Measurements from ENCODE around the gene DBN1.
A peak's percentile ranks its signal among the peaks of the same experiment; 100 is the strongest.

The DBN1 gene

GRCh38 chr5:177443144-177443983 lies 30.1 kb downstream of the DBN1 start:
- Mint-ChIP-seq H3K4me3 (no peak overlapping the region), H3K27me3 (ENCODE audit: low read depth) (peaks cover 7% of the 10 kb centered on the region), H3K27ac (no peak overlapping the region), H3K36me3 (ENCODE audit: low read depth) (peaks cover 23% of the 10 kb centered on the region), H3K4me1 (ENCODE audit: low read depth) (peaks cover 33% of the 10 kb centered on the region), H3K9me3 (no peaks in the 10 kb centered on the region)

- no peaks in the 10 kb centered on the region for H3K27me3 Mint-ChIP-seq (ENCODE audit: low read depth)
- no peak overlapping the region for H3K27ac Mint-ChIP-seq
- H3K36me3 Mint-ChIP-seq (ENCODE audit: low read depth) = peaks cover 33% of the 10 kb centered on the region
- H3K4me3 Mint-ChIP-seq = no peak overlapping the region
- no peaks in the 10 kb centered on the region for H3K9me3 Mint-ChIP-seq
- peaks cover 33% of the 10 kb centered on the region for H3K4me1 Mint-ChIP-seq (ENCODE audit: low read depth)
These were observed 31.2 kb downstream of the DBN1 start for GRCh38 chr5:177442066-177442826.

DNA sequence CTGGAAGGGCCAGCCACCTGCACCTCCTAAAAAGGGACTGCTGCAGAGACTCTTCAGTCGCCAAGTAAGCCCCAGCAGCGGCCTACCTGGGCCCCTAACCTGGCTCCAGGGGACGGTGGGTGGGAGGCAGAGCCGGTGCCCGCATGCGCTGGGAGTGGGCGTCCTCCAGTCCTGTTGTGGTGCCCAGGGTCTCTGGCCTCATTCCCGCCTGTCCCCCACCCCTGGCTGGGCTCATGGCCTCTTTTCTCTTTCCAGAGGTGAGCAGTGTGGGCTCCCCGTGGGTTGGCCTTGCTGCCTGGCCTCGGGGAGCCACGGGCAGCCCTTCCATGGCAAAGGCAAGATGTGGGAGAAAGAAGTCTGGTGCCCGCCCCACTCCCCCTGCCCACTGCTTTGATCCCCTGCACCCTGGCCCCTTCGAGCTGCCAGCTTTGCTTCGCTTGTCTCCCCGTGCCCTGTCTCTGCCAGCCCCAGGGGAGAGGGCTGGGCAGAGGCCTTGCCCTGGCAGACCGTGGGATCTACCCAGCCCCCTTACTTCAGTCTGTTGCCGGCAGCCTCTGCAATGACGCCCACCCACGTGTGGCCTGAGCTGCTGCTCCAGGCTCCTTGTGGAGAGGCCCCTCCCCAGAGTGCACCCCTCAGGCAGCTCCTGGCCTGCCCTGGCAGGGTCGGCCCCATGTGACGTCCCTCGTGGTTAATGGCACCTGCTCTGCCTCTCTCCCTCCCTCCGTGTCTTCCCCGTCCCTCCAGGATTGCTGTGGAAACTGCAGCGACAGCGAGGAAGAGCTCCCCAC lies 32.2 kb downstream of the DBN1 start:
- H3K36me3 Mint-ChIP-seq (ENCODE audit: low read depth) = peaks cover 39% of the 10 kb centered on the region
- H3K4me3 Mint-ChIP-seq = no peak overlapping the region
- H3K27ac Mint-ChIP-seq = peak overlapping the region; percentile 15
- no peaks in the 10 kb centered on the region for H3K9me3 Mint-ChIP-seq
- no peaks in the 10 kb centered on the region for H3K27me3 Mint-ChIP-seq (ENCODE audit: low read depth)
- H3K4me1 Mint-ChIP-seq (ENCODE audit: low read depth) = peaks cover 35% of the 10 kb centered on the region

- H3K36me3 Mint-ChIP-seq (ENCODE audit: low read depth) = peaks cover 39% of the 10 kb centered on the region
- H3K4me3 Mint-ChIP-seq = no peak overlapping the region
- H3K9me3 Mint-ChIP-seq = no peaks in the 10 kb centered on the region
- no peaks in the 10 kb centered on the region for H3K27me3 Mint-ChIP-seq (ENCODE audit: low read depth)
- no peak overlapping the region for H3K27ac Mint-ChIP-seq
- H3K4me1 Mint-ChIP-seq (ENCODE audit: low read depth) = peaks cover 28% of the 10 kb centered on the region
These were observed 33.0 kb downstream of the DBN1 start for GRCh38 chr5:177440211-177440989.

- no peak overlapping the region for H3K27ac Mint-ChIP-seq
- no peaks in the 10 kb centered on the region for H3K9me3 Mint-ChIP-seq
- no peak overlapping the region for H3K4me3 Mint-ChIP-seq
- H3K4me1 Mint-ChIP-seq (ENCODE audit: low read depth) = peaks cover 23% of the 10 kb centered on the region
- H3K36me3 Mint-ChIP-seq (ENCODE audit: low read depth) = peaks cover 43% of the 10 kb centered on the region
- H3K27me3 Mint-ChIP-seq (ENCODE audit: low read depth) = no peaks in the 10 kb centered on the region
These were observed 33.8 kb downstream of the DBN1 start for GRCh38 chr5:177439518-177440053.

DNA sequence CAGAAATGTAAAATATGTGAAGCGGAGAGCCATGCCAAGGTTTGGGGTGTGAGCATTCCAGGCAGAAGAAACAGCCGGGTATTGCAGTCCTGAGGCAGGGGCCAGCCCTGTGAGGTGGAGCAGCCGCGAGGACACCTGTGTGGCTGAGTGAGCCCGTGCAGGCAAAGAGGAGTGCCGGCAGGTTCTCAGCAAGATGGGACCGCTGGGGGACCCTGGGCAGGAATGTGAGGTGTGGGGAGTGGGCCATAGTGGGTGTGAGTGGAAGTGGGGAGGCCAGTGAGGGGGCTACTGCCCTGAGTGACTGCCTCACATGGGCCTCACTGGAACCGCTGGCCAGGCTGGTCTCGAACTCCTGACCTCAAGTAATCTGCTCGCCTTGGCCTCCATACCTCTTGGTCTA lies 35.0 kb downstream of the DBN1 start:
- Mint-ChIP-seq H3K36me3 (ENCODE audit: low read depth) (peaks cover 48% of the 10 kb centered on the region), H3K27ac (no peak overlapping the region), H3K9me3 (no peaks in the 10 kb centered on the region), H3K4me1 (ENCODE audit: low read depth) (peaks cover 19% of the 10 kb centered on the region), H3K27me3 (ENCODE audit: low read depth) (no peaks in the 10 kb centered on the region), H3K4me3 (no peak overlapping the region)

- H3K27me3 Mint-ChIP-seq (ENCODE audit: low read depth) = no peaks in the 10 kb centered on the region
- H3K27ac Mint-ChIP-seq = no peak overlapping the region
- H3K36me3 Mint-ChIP-seq (ENCODE audit: low read depth) = peaks cover 50% of the 10 kb centered on the region
- H3K4me3 Mint-ChIP-seq = no peak overlapping the region
- no peaks in the 10 kb centered on the region for H3K9me3 Mint-ChIP-seq
- H3K4me1 Mint-ChIP-seq (ENCODE audit: low read depth) = peaks cover 19% of the 10 kb centered on the region
These were observed 35.8 kb downstream of the DBN1 start for GRCh38 chr5:177437623-177438022.

DNA sequence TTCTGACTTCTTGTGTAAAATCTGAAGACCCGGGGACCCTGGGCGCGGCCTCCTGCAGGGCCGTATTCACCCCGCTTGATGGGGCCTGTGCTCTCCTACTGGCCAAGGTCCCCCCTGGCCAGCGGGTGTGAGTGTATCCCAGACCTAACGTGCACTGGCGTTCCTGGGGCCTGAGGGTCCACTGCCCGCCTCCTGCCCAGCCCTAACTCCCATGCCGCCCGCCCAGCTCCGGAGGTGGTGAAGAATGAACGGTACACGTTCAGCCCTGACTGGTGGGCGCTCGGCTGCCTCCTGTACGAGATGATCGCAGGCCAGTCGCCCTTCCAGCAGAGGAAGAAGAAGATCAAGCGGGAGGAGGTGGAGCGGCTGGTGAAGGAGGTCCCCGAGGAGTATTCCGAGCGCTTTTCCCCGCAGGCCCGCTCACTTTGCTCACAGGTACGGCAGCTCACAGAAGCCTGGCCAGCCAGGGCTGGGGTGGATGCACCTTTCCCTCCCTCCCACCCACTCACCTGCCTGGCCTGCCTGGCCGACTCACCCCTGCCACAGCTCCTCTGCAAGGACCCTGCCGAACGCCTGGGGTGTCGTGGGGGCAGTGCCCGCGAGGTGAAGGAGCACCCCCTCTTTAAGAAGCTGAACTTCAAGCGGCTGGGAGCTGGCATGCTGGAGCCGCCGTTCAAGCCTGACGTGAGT lies 37.4 kb downstream of the DBN1 start:
- H3K4me3 Mint-ChIP-seq = no peak overlapping the region
- H3K27me3 Mint-ChIP-seq (ENCODE audit: low read depth) = no peaks in the 10 kb centered on the region
- H3K9me3 Mint-ChIP-seq = no peaks in the 10 kb centered on the region
- H3K27ac Mint-ChIP-seq = no peak overlapping the region
- H3K36me3 Mint-ChIP-seq (ENCODE audit: low read depth) = peaks cover 48% of the 10 kb centered on the region
- H3K4me1 Mint-ChIP-seq (ENCODE audit: low read depth) = peaks cover 29% of the 10 kb centered on the region

DNA sequence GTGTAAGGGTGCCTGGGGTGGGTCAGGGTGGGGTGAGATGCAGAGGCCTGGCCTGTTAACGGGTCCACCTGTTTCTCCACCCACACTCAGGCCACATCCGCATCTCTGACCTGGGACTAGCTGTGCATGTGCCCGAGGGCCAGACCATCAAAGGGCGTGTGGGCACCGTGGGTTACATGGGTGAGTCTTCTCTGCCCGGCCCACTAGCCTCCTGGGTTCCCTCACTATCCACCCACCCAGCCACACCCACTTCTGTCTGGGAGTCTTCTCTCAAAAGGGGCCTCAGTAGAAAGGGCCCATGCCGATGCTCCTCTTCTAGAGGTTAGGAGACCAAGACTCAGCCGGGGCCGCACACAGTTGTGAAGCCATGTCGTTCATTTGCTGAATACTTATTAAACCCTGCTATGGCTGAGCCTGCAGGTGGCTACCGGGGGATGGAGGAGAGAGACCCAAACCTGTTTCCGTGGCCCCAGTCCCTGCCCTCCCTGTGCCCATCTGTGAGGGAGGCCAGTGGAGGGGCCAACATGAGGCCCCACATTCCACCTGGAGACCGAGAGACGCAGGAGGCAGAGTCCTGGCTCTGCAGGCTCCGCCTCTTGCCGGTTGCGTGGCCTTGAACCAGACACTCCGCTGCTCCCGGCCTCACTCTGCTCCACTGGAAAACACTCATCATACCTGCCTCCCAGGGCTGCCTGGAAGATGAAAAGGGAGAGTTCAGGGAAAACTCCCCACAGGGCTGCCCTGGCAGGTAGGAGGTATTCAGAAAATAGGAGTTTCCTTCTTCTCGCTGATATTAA lies 38.3 kb downstream of the DBN1 start:
- Mint-ChIP-seq H3K4me3 (no peak overlapping the region), H3K36me3 (ENCODE audit: low read depth) (peaks cover 56% of the 10 kb centered on the region), H3K4me1 (ENCODE audit: low read depth) (peaks cover 37% of the 10 kb centered on the region), H3K27ac (no peak overlapping the region), H3K27me3 (ENCODE audit: low read depth) (no peaks in the 10 kb centered on the region), H3K9me3 (no peaks in the 10 kb centered on the region)

DNA sequence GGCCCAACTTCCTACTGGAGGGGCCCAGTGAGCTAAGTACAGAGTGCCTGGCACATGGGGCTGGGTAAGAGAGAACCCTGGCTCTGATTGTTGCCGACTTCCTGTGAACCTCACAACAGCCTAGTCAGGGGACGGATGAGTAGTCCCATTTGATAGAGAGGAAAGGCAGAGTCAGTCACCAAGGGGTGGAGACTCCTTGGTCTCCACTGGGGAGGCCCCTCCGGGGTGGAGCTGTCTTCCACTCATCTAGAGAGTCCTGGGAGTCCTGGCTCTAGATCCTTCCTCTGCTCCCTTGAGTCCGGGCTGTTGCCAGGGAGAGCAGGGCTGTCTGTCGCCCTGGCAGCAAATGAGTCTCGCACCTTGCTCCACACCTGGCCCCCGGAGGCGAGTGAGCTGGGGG lies 39.0 kb downstream of the DBN1 start:
- H3K4me1 Mint-ChIP-seq (ENCODE audit: low read depth) = peaks cover 43% of the 10 kb centered on the region
- H3K36me3 Mint-ChIP-seq (ENCODE audit: low read depth) = peaks cover 53% of the 10 kb centered on the region
- H3K9me3 Mint-ChIP-seq = no peaks in the 10 kb centered on the region

DNA sequence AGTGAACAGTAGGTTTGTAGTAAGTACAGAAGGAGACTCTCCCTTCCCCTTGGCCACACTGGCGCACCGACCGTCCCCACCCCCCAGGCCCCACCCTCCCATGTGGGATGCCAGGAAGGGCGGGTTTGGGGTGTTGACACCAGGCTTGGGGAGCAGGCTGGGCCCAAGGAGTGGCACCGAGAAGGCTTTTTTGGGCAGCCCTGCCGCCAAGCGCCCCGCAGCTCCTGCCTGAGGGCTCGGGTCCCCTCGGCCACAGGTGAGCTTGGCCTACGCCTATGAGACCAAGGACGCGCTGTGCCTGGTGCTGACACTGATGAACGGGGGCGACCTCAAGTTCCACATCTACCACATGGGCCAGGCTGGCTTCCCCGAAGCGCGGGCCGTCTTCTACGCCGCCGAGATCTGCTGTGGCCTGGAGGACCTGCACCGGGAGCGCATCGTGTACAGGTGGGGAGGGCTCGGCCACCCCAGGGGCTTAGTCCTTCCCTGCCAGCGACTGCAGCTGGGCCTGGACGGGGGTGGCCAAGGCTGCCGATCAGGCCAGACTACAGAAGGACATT lies 39.7 kb downstream of the DBN1 start:
- Mint-ChIP-seq H3K27ac (no peak overlapping the region), H3K27me3 (ENCODE audit: low read depth) (no peaks in the 10 kb centered on the region), H3K9me3 (no peaks in the 10 kb centered on the region), H3K36me3 (ENCODE audit: low read depth) (peaks cover 60% of the 10 kb centered on the region), H3K4me1 (ENCODE audit: low read depth) (peaks cover 50% of the 10 kb centered on the region), H3K4me3 (no peak overlapping the region)

More for the DNA sequence above, 39.0 kb downstream of the DBN1 start:
- peak overlapping the region; percentile 31 for H3K4me3 Mint-ChIP-seq
- H3K27me3 Mint-ChIP-seq (ENCODE audit: low read depth) = no peaks in the 10 kb centered on the region
- H3K27ac Mint-ChIP-seq = peak overlapping the region; percentile 62

GRCh38 chr5:177432839-177433657 lies 40.4 kb downstream of the DBN1 start:
- no peak overlapping the region for H3K4me3 Mint-ChIP-seq
- peaks cover 53% of the 10 kb centered on the region for H3K36me3 Mint-ChIP-seq (ENCODE audit: low read depth)
- H3K27ac Mint-ChIP-seq = no peak overlapping the region
- no peaks in the 10 kb centered on the region for H3K27me3 Mint-ChIP-seq (ENCODE audit: low read depth)
- no peaks in the 10 kb centered on the region for H3K9me3 Mint-ChIP-seq
- H3K4me1 Mint-ChIP-seq (ENCODE audit: low read depth) = peaks cover 51% of the 10 kb centered on the region
